ENCODE measurements around the gene GEMIN5. TPM values are rescaled to one million over a fixed set of nuclear protein-coding genes. Genes with fewer than 3 reads are reported as not detected.

GEMIN5 gene
- total and polyA plus RNA-seq, 2 of the 8 experiments (the other 6 are each of a cell fraction or from before 2014, with no cell fraction given) = 12.8 to 47.0 TPM

DNA sequence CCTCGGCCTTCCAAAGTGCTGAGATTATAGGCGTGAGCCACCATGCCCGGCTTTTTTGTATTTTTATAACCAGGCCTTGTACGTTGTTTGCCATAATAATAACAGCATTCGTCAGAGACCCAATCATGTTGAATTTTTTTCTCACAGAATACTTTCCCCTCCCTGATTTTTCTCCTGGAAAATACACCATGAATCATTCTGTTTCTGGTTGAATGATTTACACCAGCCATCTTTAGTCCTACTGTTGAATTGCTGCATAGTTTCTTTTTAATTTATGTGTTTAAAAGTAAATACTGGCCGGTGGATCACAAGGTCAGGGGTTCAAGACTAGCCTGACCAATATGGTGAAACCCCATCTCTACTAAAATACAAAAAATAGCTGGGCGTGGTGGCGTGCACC is 76.1 kb downstream of the GEMIN5 start:
- no peak overlapping the region for H3K14ac ChIP-seq (ENCODE audit: insufficient read length)
- no peak overlapping the region for H2BK5ac ChIP-seq (ENCODE audit: low read depth, low read length)
- no peak overlapping the region for H3K23ac ChIP-seq (ENCODE audit: insufficient read length)
- H2AK5ac ChIP-seq (ENCODE audit: low read depth, low read length) = no peak overlapping the region
- H3K9me3 ChIP-seq (ENCODE audit: insufficient read depth in 2 of 2, low read depth in 1 of 2, low read length in 1 of 2) = no peaks in the 10 kb centered on the region
- WGBS, 2 experiments (ENCODE audit: extremely low coverage in 1 of 2, insufficient coverage in 1 of 2, insufficient read length in 1 of 2, insufficient replicate concordance in 2 of 2, low coverage in 1 of 2, low lambda C conversion rate in 2 of 2, missing lambda C conversion rate in 1 of 2) = 94% methylated on average over 8 of the region's 8 CpGs; no CpG with 5 or more reads in 1 of the 2 experiments
- no peak overlapping the region for H3K4me3 ChIP-seq (ENCODE audit: extremely low read depth in 1 of 4, insufficient read depth in 2 of 4, low read depth in 3 of 4, low read length in 4 of 4)
- H3K4ac ChIP-seq (replicated peaks; ENCODE audit: insufficient read length, low read depth, low read length) = no peak overlapping the region
- H2AFZ ChIP-seq (ENCODE audit: low read length) = no peak overlapping the region
- H3K36me3 ChIP-seq (ENCODE audit: control insufficient read depth in 2 of 4, insufficient read depth in 4 of 4, low read length in 3 of 4) = peaks cover 7 to 35% (median 20%) of the 10 kb centered on the region in 4 experiments
- H4K91ac ChIP-seq (replicated peaks; ENCODE audit: insufficient read length, low read length) = no peak overlapping the region
- no peak overlapping the region for H2BK15ac ChIP-seq (ENCODE audit: low read length)
- ChIA-PET CTCF (ENCODE audit: partially characterized antibody) (interaction anchor here (2.2 kb wide), 1 partner anchor 212 kb away, joined by 5 read pairs; no protein-coding TSS in a partner anchor), POLR2A (ENCODE audit: partially characterized antibody) (interaction anchor here (0.6 kb wide), 1 partner anchor 141 kb away, joined by 3 read pairs; no protein-coding TSS in a partner anchor)
- no peaks in the 10 kb centered on the region for H3K27me3 ChIP-seq (replicated peaks in 1 of 4; ENCODE audit: control insufficient read depth in 3 of 4, extremely low read depth in 1 of 4, insufficient read depth in 3 of 4, low read length in 3 of 4)
- peaks cover 22 to 63% of the 10 kb centered on the region in 2 experiments for H3K79me2 ChIP-seq (ENCODE audit: control insufficient read depth in 1 of 2, insufficient read depth in 2 of 2, low read length in 2 of 2)
- H4K20me1 ChIP-seq (replicated peaks in 1 of 2; ENCODE audit: control insufficient read depth in 1 of 2, insufficient read depth in 2 of 2, low read length in 2 of 2) = peaks cover 3 to 7% of the 10 kb centered on the region in 2 experiments
- H3K18ac ChIP-seq (ENCODE audit: extremely low read depth, low read length) = no peak overlapping the region
- H3K27ac ChIP-seq (ENCODE audit: low read depth, low read length) = no peak overlapping the region
- FAIRE-seq (no peak), DNase-seq (ENCODE audit: low read depth in 1 of 2, low spot score in 2 of 2) (no peak)
- no peak overlapping the region for H3K56ac ChIP-seq (replicated peaks; ENCODE audit: insufficient read length, low read depth, low read length)
- no peak overlapping the region for H4K8ac ChIP-seq (ENCODE audit: extremely low read depth, insufficient read depth, low read length)
- peaks cover 5% of the 10 kb centered on the region; the same call in 1 of the 2 replicates for H3K79me1 ChIP-seq (ENCODE audit: low read depth, low read length)
- H4K5ac ChIP-seq (ENCODE audit: insufficient read length, low read depth, low read length) = no peak overlapping the region
- H2BK12ac ChIP-seq (ENCODE audit: low read depth, low read length) = no peak overlapping the region
- H3K4me1 ChIP-seq (replicated peaks in 1 of 4; ENCODE audit: control insufficient read depth in 3 of 4, insufficient read depth in 4 of 4, low read length in 3 of 4) = peaks cover 0 to 9% (median 5%) of the 10 kb centered on the region in 4 experiments; a peak in 6 of 7 replicates
- TF ChIP-seq RBBP5 (IDR thresholded peaks at IDR 0.05; ENCODE audit: borderline replicate concordance, low read depth, low read length) (no peak), BACH1 (IDR thresholded peaks at IDR 0.05; ENCODE audit: low read length) (no peak), ZNF274 (IDR thresholded peaks at IDR 0.05; ENCODE audit: borderline replicate concordance, extremely low read depth, low read length) (no peak), TAF1 (IDR thresholded peaks at IDR 0.05; ENCODE audit: low read depth, low read length) (no peak), CREB1 (IDR thresholded peaks at IDR 0.05) (no peak), EZH2 (IDR thresholded peaks at IDR 0.05; ENCODE audit: low read depth, low read length, severe bottlenecking) (no peak), EGR1 (IDR thresholded peaks at IDR 0.05; ENCODE audit: borderline replicate concordance, low read depth, low read length) (no peak), CBX5 (IDR thresholded peaks at IDR 0.05; ENCODE audit: low read depth, low read length) (no peak), KDM1A (IDR thresholded peaks at IDR 0.05; ENCODE audit: borderline replicate concordance, low read length) (no peak)
- H3K4me2 ChIP-seq (ENCODE audit: insufficient read depth in 1 of 2, low read depth in 2 of 2, low read length in 2 of 2) = no peak overlapping the region
- no peak overlapping the region for H3K9ac ChIP-seq (replicated peaks in 1 of 4; ENCODE audit: extremely low read depth in 1 of 4, low read depth in 3 of 4, low read length in 3 of 4)
- H2BK120ac ChIP-seq (replicated peaks; ENCODE audit: low read depth, low read length) = no peak overlapping the region
- peaks cover 6% of the 10 kb centered on the region for H3K23me2 ChIP-seq (ENCODE audit: low read depth, low read length)
- no peak overlapping the region for H2BK20ac ChIP-seq (ENCODE audit: low read length)

Data from H1 (cell line).